Gastroesophageal sphincter (tissue), 4 donors: ENCODE results near the gene CCDC194. TPM values are rescaled to one million over a fixed set of nuclear protein-coding genes. Genes with fewer than 3 reads are reported as not detected.

ENCODE experiments used
- ATAC-seq: fragments of 150-250 bp; one replicate; pipeline ENCODE4 v1.9.1; 2016; ENCODE audit warnings: mild to moderate bottlenecking, moderate library complexity
- H3K27ac ChIP-seq, 4 donors: fragments of 200-600 bp; sonication (generic) in 3 of 4; 1 replicate in 3 of 4; 2 replicates in 1 of 4; pipeline ENCODE4 v1.5.1; 2016 to 2019
- H3K27me3 ChIP-seq: fragments of 200-600 bp; sonication (generic); one replicate; pipeline ENCODE4 v1.5.1; 2019
- H3K36me3 ChIP-seq, 2 donors: fragments of 200-600 bp; sonication (generic); one replicate each; pipeline ENCODE4 v1.5.1; 2019; ENCODE audit warnings: control low read depth in 1 of 2
- H3K4me1 ChIP-seq, 3 donors: fragments of 200-600 bp; sonication (generic); 1 replicate in 2 of 3; 2 replicates in 1 of 3; pipeline ENCODE4 v1.5.1; 2016 to 2019; ENCODE audit warnings: control low read depth in 2 of 3
- H3K4me3 ChIP-seq, 2 donors: fragments of 200-600 bp; sonication (generic); one replicate each; pipeline ENCODE4 v1.5.1; 2019; ENCODE audit warnings: mild to moderate bottlenecking in 1 of 2, moderate library complexity in 1 of 2
- H3K9me3 ChIP-seq, 3 donors: fragments of 200-600 bp; sonication (generic); one replicate each; pipeline ENCODE4 v1.5.1; 2017 to 2019; ENCODE audit warnings: control low read depth in 2 of 3
- EP300 ChIP-seq: sonication (generic); formaldehyde crosslinking; IDR thresholded peaks from one replicate; pipeline ENCODE4 v1.6.1; 2017; ENCODE audit warnings: antibody characterized with exemption, mild to moderate bottlenecking
- POLR2A ChIP-seq, 2 donors: fragments of 450-650 bp; IDR thresholded peaks; one replicate each; pipeline ENCODE4 v1.6.1; 2017; ENCODE audit warnings: antibody characterized with exemption in 2 of 2, mild to moderate bottlenecking in 2 of 2, moderate library complexity in 1 of 2
- POLR2AphosphoS5 ChIP-seq: sonication (generic); formaldehyde crosslinking; IDR thresholded peaks from one replicate; pipeline ENCODE4 v1.6.1; 2017; ENCODE audit warnings: antibody characterized with exemption
- WGBS, 2 donors: methylation state at CpG; one replicate each; pipeline ENCODE4 v1.1.5; 2018; ENCODE audit warnings: low coverage in 1 of 2; 5-methylcytosine and 5-hydroxymethylcytosine counted together
- total RNA-seq, 4 donors: library from RNA; depleted of rRNA; stranded (reverse); fragments of >200 nt; gene quantifications; one replicate each; pipeline ENCODE4 v1.1.0, GENCODE V29; 2016
- TF ChIP-seq, protein P1 (sequence below), 4 experiments: fragments of 200-600 bp in 2 of 4; fragments of 450-650 bp in 2 of 4; sonication (generic) in 1 of 4; IDR thresholded peaks; one replicate each; pipeline ENCODE4 v1.5.1; 2017 to 2019; ENCODE audit warnings: antibody characterized with exemption in 4 of 4, mild to moderate bottlenecking in 2 of 4, moderate library complexity in 2 of 4

CCDC194 gene
- total RNA-seq, 4 donors from 2014 or later, result not detected

DNA sequence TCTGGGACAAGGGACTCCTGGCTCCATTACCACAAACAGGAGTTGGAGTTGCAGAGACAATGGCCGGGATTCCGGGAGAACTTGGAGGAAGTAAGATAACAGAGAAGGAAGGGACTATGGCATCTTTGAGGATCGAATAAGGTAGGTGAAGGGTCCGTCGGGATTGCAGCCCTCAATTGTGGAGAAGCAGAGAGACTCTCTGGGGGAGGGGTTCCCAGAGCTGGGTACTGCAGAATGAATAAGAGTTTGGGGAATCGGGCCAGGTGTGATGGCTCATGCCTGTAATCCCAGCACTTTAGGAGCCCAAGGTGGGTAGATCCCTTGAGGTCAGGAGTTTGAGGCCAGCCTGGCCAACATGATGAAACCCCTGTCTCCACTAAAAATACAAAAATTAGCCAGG lies 7.6 kb upstream of the CCDC194 start:
- TF ChIP-seq POLR2A (IDR thresholded peaks at IDR 0.05) (no peak), POLR2AphosphoS5 (no peak), EP300 (no peak)
- TF ChIP-seq, protein P1, sequence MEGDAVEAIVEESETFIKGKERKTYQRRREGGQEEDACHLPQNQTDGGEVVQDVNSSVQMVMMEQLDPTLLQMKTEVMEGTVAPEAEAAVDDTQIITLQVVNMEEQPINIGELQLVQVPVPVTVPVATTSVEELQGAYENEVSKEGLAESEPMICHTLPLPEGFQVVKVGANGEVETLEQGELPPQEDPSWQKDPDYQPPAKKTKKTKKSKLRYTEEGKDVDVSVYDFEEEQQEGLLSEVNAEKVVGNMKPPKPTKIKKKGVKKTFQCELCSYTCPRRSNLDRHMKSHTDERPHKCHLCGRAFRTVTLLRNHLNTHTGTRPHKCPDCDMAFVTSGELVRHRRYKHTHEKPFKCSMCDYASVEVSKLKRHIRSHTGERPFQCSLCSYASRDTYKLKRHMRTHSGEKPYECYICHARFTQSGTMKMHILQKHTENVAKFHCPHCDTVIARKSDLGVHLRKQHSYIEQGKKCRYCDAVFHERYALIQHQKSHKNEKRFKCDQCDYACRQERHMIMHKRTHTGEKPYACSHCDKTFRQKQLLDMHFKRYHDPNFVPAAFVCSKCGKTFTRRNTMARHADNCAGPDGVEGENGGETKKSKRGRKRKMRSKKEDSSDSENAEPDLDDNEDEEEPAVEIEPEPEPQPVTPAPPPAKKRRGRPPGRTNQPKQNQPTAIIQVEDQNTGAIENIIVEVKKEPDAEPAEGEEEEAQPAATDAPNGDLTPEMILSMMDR (IDR thresholded peaks at IDR 0.05), result no peak
- no peak overlapping the region for H3K27ac ChIP-seq
- WGBS, 2 donors, result 75 to 95% methylated on average over 4 to 6 of the region's 6 CpGs
- no peak for ATAC-seq
- no peaks in the 10 kb centered on the region for H3K9me3 ChIP-seq
- peaks cover 0 to 20% of the 10 kb centered on the region in 2 donors for H3K36me3 ChIP-seq
- H3K27me3 ChIP-seq, result peaks cover 41% of the 10 kb centered on the region
- H3K4me3 ChIP-seq, result no peak overlapping the region
- H3K4me1 ChIP-seq, result peaks cover 0 to 34% (median 0%) of the 10 kb centered on the region in 3 donors

DNA sequence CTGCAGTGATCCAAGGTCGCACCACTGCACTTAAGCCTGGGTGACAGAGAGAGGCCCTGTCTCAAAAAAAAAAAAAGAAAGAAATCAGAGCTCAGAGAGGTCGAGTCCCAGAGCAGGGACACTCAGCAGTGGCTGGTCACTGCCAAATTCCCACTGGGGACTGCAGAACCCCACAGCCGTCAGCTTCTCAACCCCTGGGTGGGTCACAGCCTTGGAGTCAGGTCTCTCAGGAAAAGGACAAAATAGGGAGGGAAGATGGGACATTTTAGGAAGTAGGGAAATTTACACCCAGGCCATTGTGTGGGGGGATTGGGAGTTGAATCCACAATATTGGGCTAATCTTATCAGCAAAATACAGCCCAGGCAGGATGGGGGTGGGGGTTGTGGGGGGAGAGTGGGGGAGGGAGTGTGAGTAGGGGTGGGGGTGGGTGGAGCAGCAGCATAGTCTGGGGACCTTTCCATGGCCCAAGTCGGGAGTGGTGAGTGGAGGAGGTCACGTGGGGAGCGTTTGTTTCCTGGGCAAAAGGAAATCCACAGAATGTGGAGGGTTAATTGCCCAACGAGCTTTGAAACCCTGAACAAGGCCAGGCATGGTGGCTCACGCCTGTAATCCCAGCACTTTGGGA lies 5.0 kb upstream of the CCDC194 start:
- Histone ChIP-seq H3K4me1 (peaks cover 0 to 28% (median 0%) of the 10 kb centered on the region in 3 donors), H3K27ac (no peak overlapping the region), H3K4me3 (no peak overlapping the region), H3K9me3 (no peaks in the 10 kb centered on the region), H3K27me3 (peaks cover 64% of the 10 kb centered on the region), H3K36me3 (peaks cover 0 to 20% of the 10 kb centered on the region in 2 donors)
- ATAC-seq, result no peak
- whole genome bisulfite sequencing, 2 donors, result 78 to 80% methylated on average over 5 to 8 of the region's 8 CpGs
- no peak for TF ChIP-seq POLR2AphosphoS5
- TF ChIP-seq, protein P1 (IDR thresholded peaks at IDR 0.05), result no peak
- TF ChIP-seq POLR2A (IDR thresholded peaks at IDR 0.05), result no peak
- no peak for TF ChIP-seq EP300

DNA sequence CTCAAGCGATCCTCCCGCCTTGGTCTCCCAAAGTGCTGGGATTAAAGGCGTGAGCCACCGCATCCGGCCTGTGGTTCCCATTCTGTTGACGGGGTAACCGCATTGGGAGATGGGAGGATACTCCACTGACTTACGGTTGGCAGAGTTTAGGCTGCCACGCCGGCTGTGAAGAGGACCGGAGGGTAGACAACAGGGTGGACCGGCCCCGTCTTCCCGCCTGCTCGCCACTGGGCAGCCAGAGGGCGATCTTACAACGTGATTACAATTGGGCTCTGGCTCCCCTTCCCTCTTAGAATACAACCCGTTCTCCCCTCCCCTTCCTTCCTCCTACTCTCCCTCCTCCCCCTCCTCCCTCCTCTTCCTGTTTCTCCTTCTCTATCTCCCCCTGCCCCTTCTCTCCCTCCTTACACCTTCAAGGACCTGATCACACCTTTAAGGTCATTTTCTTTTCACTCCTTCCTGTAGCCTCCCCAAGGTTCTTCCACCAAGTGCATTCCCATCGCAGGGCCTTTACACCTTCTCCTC lies 957 bp upstream of the CCDC194 start:
- WGBS, 2 donors, result 7 to 22% methylated on average over 2 to 11 of the region's 19 CpGs
- Histone ChIP-seq H3K27me3 (peaks cover 76% of the 10 kb centered on the region), H3K27ac (no peak overlapping the region), H3K4me1 (peaks cover 0 to 40% (median 7%) of the 10 kb centered on the region in 3 donors), H3K4me3 (no peak overlapping the region), H3K9me3 (peaks cover 0 to 2% (median 0%) of the 10 kb centered on the region in 3 donors), H3K36me3 (peaks cover 0 to 10% of the 10 kb centered on the region in 2 donors)
- no peak for ATAC-seq
- TF ChIP-seq, protein P1 (IDR thresholded peaks at IDR 0.05), result peak in 3 of 4 experiments; percentile 53 to 63 (median 61)
- no peak for TF ChIP-seq POLR2A (IDR thresholded peaks at IDR 0.05)

DNA sequence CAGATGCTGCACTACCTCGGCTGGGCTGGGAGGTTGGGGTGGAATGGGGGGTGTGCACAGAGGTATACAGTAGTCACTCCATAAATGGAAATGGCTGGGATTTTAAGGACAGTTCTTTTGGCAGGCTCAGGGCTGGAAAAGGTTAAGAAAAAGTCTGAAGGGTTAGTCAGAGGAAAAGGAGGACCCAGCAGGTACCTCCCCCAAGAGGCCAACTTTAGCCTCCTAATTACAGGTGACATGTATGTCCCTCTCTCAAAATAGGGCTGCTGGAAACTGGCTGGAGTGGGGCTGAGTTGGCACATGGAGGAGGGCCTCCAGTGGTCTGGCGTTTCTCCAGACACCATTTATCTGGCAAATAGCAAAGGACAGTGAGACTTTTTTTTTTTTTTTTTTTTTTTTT lies 994 bp downstream of the CCDC194 start:
- Histone ChIP-seq H3K36me3 (peaks cover 0 to 6% of the 10 kb centered on the region in 2 donors), H3K9me3 (peaks cover 0 to 15% (median 0%) of the 10 kb centered on the region in 3 donors), H3K27me3 (peaks cover 82% of the 10 kb centered on the region), H3K4me1 (peaks cover 0 to 40% (median 7%) of the 10 kb centered on the region in 3 donors), H3K27ac (no peak overlapping the region), H3K4me3 (no peak overlapping the region)
- TF ChIP-seq POLR2AphosphoS5, result no peak
- no peak for TF ChIP-seq POLR2A (IDR thresholded peaks at IDR 0.05)
- TF ChIP-seq, protein P1 (IDR thresholded peaks at IDR 0.05), result no peak
- TF ChIP-seq EP300, result no peak
- no peak for ATAC-seq
- 20 to 56% methylated on average over 1 to 2 of the region's 2 CpGs for WGBS, 2 donors
